Activated CD4-positive, CD25-positive, alpha-beta regulatory T cell treated with anti-CD3 and anti-CD28 coated beads, Interleukin-2, amount 50 U/mL, for 24 hours (primary cell): Measurements from ENCODE around the gene CFAP119.

Source experiments
- ATAC-seq, 2 donors: fragments of 150-1000 bp; cut with Tn5 transposase; one replicate each; pipeline ENCODE4 v1.10.0; 2021; ENCODE audit warnings: mild to moderate bottlenecking in 1 of 2, moderate library complexity in 1 of 2

The CFAP119 gene

GRCh38 chr16:30738984-30739951 is 22.6 kb downstream of the CFAP119 start:
- ATAC-seq, result no peak

- ATAC-seq, result no peak
Measured at GRCh38 chr16:30737794-30738648, 23.8 kb downstream of the CFAP119 start.

- ATAC-seq, result no peak
Measured at GRCh38 chr16:30736995-30737793, 24.7 kb downstream of the CFAP119 start.

GRCh38 chr16:30731411-30731810 is 30.5 kb downstream of the CFAP119 start:
- peak in 1 of 2 donors; percentile 51 for ATAC-seq

- no peak for ATAC-seq
Measured at GRCh38 chr16:30728899-30729672, 32.8 kb downstream of the CFAP119 start.

- no peak for ATAC-seq
Measured at GRCh38 chr16:30728321-30728720, 33.5 kb downstream of the CFAP119 start.

- no peak for ATAC-seq
Measured at GRCh38 chr16:30725418-30725792, 36.5 kb downstream of the CFAP119 start.

- ATAC-seq, result no peak
Measured at GRCh38 chr16:30724641-30725417, 37.0 kb downstream of the CFAP119 start.

GRCh38 chr16:30723725-30724355 is 38.0 kb downstream of the CFAP119 start:
- no peak for ATAC-seq

GRCh38 chr16:30722916-30723315 is 38.9 kb downstream of the CFAP119 start:
- ATAC-seq, result no peak

- no peak for ATAC-seq
Measured at GRCh38 chr16:30722443-30722842, 39.4 kb downstream of the CFAP119 start.

- no peak for ATAC-seq
Measured at GRCh38 chr16:30721606-30722005, 40.3 kb downstream of the CFAP119 start.

- ATAC-seq, result no peak
Measured at GRCh38 chr16:30721167-30721566, 40.7 kb downstream of the CFAP119 start.

- ATAC-seq, result no peak
Measured at GRCh38 chr16:30720694-30721093, 41.2 kb downstream of the CFAP119 start.

- ATAC-seq, result no peak
Measured at GRCh38 chr16:30720086-30720485, 41.8 kb downstream of the CFAP119 start.

GRCh38 chr16:30715750-30716445 is 46.0 kb downstream of the CFAP119 start:
- ATAC-seq, result peak; percentile 99 to 100

GRCh38 chr16:30711712-30712111 is 50.1 kb downstream of the CFAP119 start:
- no peak for ATAC-seq

- no peak for ATAC-seq
Measured at GRCh38 chr16:30710971-30711370, 50.9 kb downstream of the CFAP119 start.
